ENCODE data around the gene NRIP1. TPM values are rescaled to one million over a fixed set of nuclear protein-coding genes. Genes with fewer than 3 reads are reported as not detected.

Gene NRIP1
- total RNA-seq, 4 donors from 2014 or later: 35.7 to 63.7 (median 41.0) TPM

- no peak overlapping the region for H3K27ac ChIP-seq
- intact Hi-C loops (cut with DNase I; ENCODE audit: low total_unique reads): no loop called here
- in situ Hi-C loops (cut with MboI; ENCODE audit: low sequenced_read_pairs in 4 of 4): no loop called here
- no peak for TF ChIP-seq POLR2A (IDR thresholded peaks at IDR 0.05)
- TF ChIP-seq CTCF (IDR thresholded peaks at IDR 0.05 in 4 of 5, conservative IDR thresholded peaks at IDR 0.05 in 1 of 5): no peak
- H3K4me1 ChIP-seq: peaks cover 0 to 23% of the 10 kb centered on the region in 2 donors
- no peak overlapping the region for H3K4me3 ChIP-seq
- no peaks in the 10 kb centered on the region for H3K9me3 ChIP-seq
- H3K27me3 ChIP-seq: no peaks in the 10 kb centered on the region
- H3K36me3 ChIP-seq: no peaks in the 10 kb centered on the region
- ATAC-seq (no peak), DNase-seq (no peak)
These were observed 71.7 kb downstream of the NRIP1 start for GRCh38 chr21:14993115-14993514.

- Histone ChIP-seq H3K4me1 (peaks cover 0 to 23% of the 10 kb centered on the region in 2 donors), H3K9me3 (no peaks in the 10 kb centered on the region), H3K27ac (no peak overlapping the region), H3K4me3 (no peak overlapping the region), H3K36me3 (no peaks in the 10 kb centered on the region), H3K27me3 (no peaks in the 10 kb centered on the region)
- in situ Hi-C loops (cut with MboI; ENCODE audit: low sequenced_read_pairs in 4 of 4): no loop called here
- ATAC-seq (no peak), DNase-seq (no peak)
- TF ChIP-seq POLR2A (IDR thresholded peaks at IDR 0.05) (no peak), CTCF (IDR thresholded peaks at IDR 0.05 in 4 of 5, conservative IDR thresholded peaks at IDR 0.05 in 1 of 5) (no peak)
- intact Hi-C loops (cut with DNase I; ENCODE audit: low total_unique reads): no loop called here
These were observed 72.8 kb downstream of the NRIP1 start for GRCh38 chr21:14991957-14992356.

- ATAC-seq: no peak
- H3K9me3 ChIP-seq: no peaks in the 10 kb centered on the region
- in situ Hi-C loops (cut with MboI; ENCODE audit: low sequenced_read_pairs in 4 of 4) (no loop called here), intact Hi-C loops (cut with DNase I; ENCODE audit: low total_unique reads) (no loop called here)
- H3K4me3 ChIP-seq: no peak overlapping the region
- H3K36me3 ChIP-seq: no peaks in the 10 kb centered on the region
- DNase-seq: no peak
- H3K27me3 ChIP-seq: no peaks in the 10 kb centered on the region
- peaks cover 0 to 19% of the 10 kb centered on the region in 2 donors for H3K4me1 ChIP-seq
- TF ChIP-seq POLR2A (IDR thresholded peaks at IDR 0.05): no peak
- no peak for TF ChIP-seq CTCF (IDR thresholded peaks at IDR 0.05 in 4 of 5, conservative IDR thresholded peaks at IDR 0.05 in 1 of 5)
- H3K27ac ChIP-seq: no peak overlapping the region
These were observed 75.4 kb downstream of the NRIP1 start for GRCh38 chr21:14989359-14989758.

- intact Hi-C loops (cut with DNase I; ENCODE audit: low total_unique reads) (no loop called here), in situ Hi-C loops (cut with MboI; ENCODE audit: low sequenced_read_pairs in 4 of 4) (no loop called here)
- no peaks in the 10 kb centered on the region for H3K9me3 ChIP-seq
- H3K27me3 ChIP-seq: no peaks in the 10 kb centered on the region
- DNase-seq: no peak
- H3K4me3 ChIP-seq: no peak overlapping the region
- H3K27ac ChIP-seq: no peak overlapping the region
- TF ChIP-seq CTCF (IDR thresholded peaks at IDR 0.05 in 4 of 5, conservative IDR thresholded peaks at IDR 0.05 in 1 of 5): no peak
- no peak for TF ChIP-seq POLR2A (IDR thresholded peaks at IDR 0.05)
- H3K4me1 ChIP-seq: peaks cover 0 to 19% of the 10 kb centered on the region in 2 donors
- no peaks in the 10 kb centered on the region for H3K36me3 ChIP-seq
- no peak for ATAC-seq
These were observed 76.0 kb downstream of the NRIP1 start for GRCh38 chr21:14988760-14989159.

Data from gastrocnemius medialis (tissue), 4 donors.